Endothelial cell of umbilical vein (primary cell): Measurements from ENCODE around the gene RTN3. TPM values are rescaled to one million over a fixed set of nuclear protein-coding genes. Genes with fewer than 3 reads are reported as not detected.

ENCODE experiments used
- Bru-seq: library from RNA; stranded (reverse); fragments of 400-500 nt; gene quantifications from one replicate; lab custom pipeline; 2021; lab: Mats Ljungman, UMichigan
- BruChase-seq, 2 experiments: library from RNA; stranded (reverse); fragments of 400-500 nt; gene quantifications; one replicate each; lab custom pipeline; 2021; lab: Mats Ljungman, UMichigan
- BruUV-seq: library from RNA; stranded (reverse); fragments of 400-500 nt; replicated peaks from 2 replicates; lab custom pipeline; 2021; lab: Mats Ljungman, UMichigan
- CTCF ChIA-PET: fragments of 300-600, 350-600 bp; sonication (Branson Sonifier 250); formaldehyde crosslinking; loops from one replicate; lab custom pipeline; 2021; ENCODE audit warnings: antibody characterized with exemption, inconsistent platforms; lab: Charles Lee
- POLR2A ChIA-PET: fragments of 300-600, 350-600 bp; sonication (Branson Sonifier 250); formaldehyde crosslinking; loops from one replicate; lab custom pipeline; 2021; ENCODE audit warnings: antibody characterized with exemption, inconsistent platforms; lab: Charles Lee
- DNase-seq: peaks from one replicate; pipeline ENCODE4 v3.0.0-alpha.2; 2011; ENCODE audit warnings: low read depth, low spot score
- FAIRE-seq: peaks from 2 replicates; lab custom pipeline; 2011; peaks lifted over from hg19 to GRCh38; lab: Jason Lieb, UNC
- H2AFZ ChIP-seq: 2 replicates; pipeline ENCODE4 v1.6.0; 2012; ENCODE audit warnings: low read depth, low read length, control low read depth, inconsistent platforms
- H3K27ac ChIP-seq: 2 replicates; pipeline ENCODE4 v1.5.1; 2011; ENCODE audit warnings: low read depth, mild to moderate bottlenecking, control low read depth, low read length, moderate library complexity; ENCODE audit not compliant: insufficient read depth
- H3K27me3 ChIP-seq, 2 experiments: 2 replicates each; pipeline versions ENCODE4 v1.6.0 to v1.6.1; 2011; ENCODE audit warnings: low read length in 2 of 2, mixed read lengths in 1 of 2; ENCODE audit not compliant: control insufficient read depth in 2 of 2, insufficient read depth in 2 of 2
- H3K36me3 ChIP-seq, 2 experiments: 2 replicates in 1 of 2; 3 replicates in 1 of 2; pipeline ENCODE4 v1.5.1; 2011; ENCODE audit warnings: low read length in 2 of 2, mild to moderate bottlenecking in 1 of 2, moderate library complexity in 1 of 2; ENCODE audit not compliant: control insufficient read depth in 2 of 2, insufficient read depth in 2 of 2; ENCODE audit errors: extremely low read depth in 1 of 2
- H3K4me1 ChIP-seq: 3 replicates; pipeline ENCODE4 v1.5.1; 2011; ENCODE audit warnings: mild to moderate bottlenecking, low read length; ENCODE audit not compliant: control insufficient read depth, insufficient read depth; ENCODE audit errors: extremely low read depth
- H3K4me2 ChIP-seq: 2 replicates; pipeline ENCODE4 v1.6.1; 2011; ENCODE audit warnings: low read length, control low read depth, mixed read lengths; ENCODE audit not compliant: insufficient read depth
- H3K4me3 ChIP-seq, 3 experiments: fragments of 200-600 bp in 1 of 3; sonication (generic), shearing (Covaris generic) in 1 of 3; replicated peaks in 1 of 3; 2 replicates each; pipeline ENCODE4 v1.5.1; 2011 to 2016; ENCODE audit warnings: control low read depth in 3 of 3, low read length in 3 of 3, mild to moderate bottlenecking in 2 of 3, inconsistent platforms in 1 of 3, low read depth in 1 of 3, moderate library complexity in 1 of 3; ENCODE audit not compliant: insufficient read depth in 1 of 3
- H3K79me2 ChIP-seq: 2 replicates; pipeline ENCODE4 v1.6.0; 2012; ENCODE audit warnings: low read length, inconsistent platforms; ENCODE audit not compliant: control insufficient read depth, insufficient read depth
- H3K9ac ChIP-seq: replicated peaks from 2 replicates; pipeline ENCODE3; 2011; ENCODE audit warnings: low read length, control low read depth; ENCODE audit not compliant: insufficient read depth; ENCODE audit errors: extremely low read depth
- H3K9me1 ChIP-seq: replicated peaks from 3 replicates; pipeline ENCODE4 v1.6.0; 2011; ENCODE audit warnings: mild to moderate bottlenecking, low read length; ENCODE audit not compliant: control insufficient read depth, insufficient read depth; ENCODE audit errors: extremely low read depth
- H3K9me3 ChIP-seq: replicated peaks from 2 replicates; pipeline ENCODE4 v1.5.1; 2012; ENCODE audit warnings: low read length, inconsistent platforms; ENCODE audit not compliant: control insufficient read depth, insufficient read depth
- H4K20me1 ChIP-seq: replicated peaks from 2 replicates; pipeline ENCODE3; 2011; ENCODE audit warnings: mild to moderate bottlenecking, low read length; ENCODE audit not compliant: control insufficient read depth, insufficient read depth; ENCODE audit errors: extremely low read depth
- CTCF ChIP-seq, 2 donors: IDR thresholded peaks; 1 replicate in 1 of 2; 2 replicates in 1 of 2; pipeline ENCODE4 v1.5.1; 2011; ENCODE audit warnings: low read length in 2 of 2, mild to moderate bottlenecking in 2 of 2, moderate library complexity in 2 of 2, control low read depth in 1 of 2, inconsistent platforms in 1 of 2, low read depth in 1 of 2; ENCODE audit not compliant: insufficient read depth in 1 of 2; ENCODE audit errors: extremely low read depth in 1 of 2
- EZH2 ChIP-seq: IDR thresholded peaks from 2 replicates; pipeline ENCODE4 v1.6.1; 2012; ENCODE audit warnings: borderline replicate concordance, low read depth, mild to moderate bottlenecking, moderate library complexity, low read length, inconsistent platforms; ENCODE audit not compliant: severe bottlenecking
- FOS ChIP-seq: IDR thresholded peaks from 2 replicates; pipeline ENCODE4 v1.6.1; 2011; ENCODE audit warnings: mild to moderate bottlenecking, low read length, moderate library complexity, borderline replicate concordance; ENCODE audit not compliant: insufficient read depth
- GATA2 ChIP-seq: IDR thresholded peaks from 2 replicates; pipeline ENCODE4 v1.7.0; 2011; ENCODE audit warnings: low read depth, mild to moderate bottlenecking, moderate library complexity, mixed read lengths, low read length; ENCODE audit not compliant: insufficient read length, insufficient read depth
- JUN ChIP-seq: IDR thresholded peaks from 2 replicates; pipeline ENCODE4 v1.6.1; 2011; ENCODE audit warnings: borderline replicate concordance, low read depth; ENCODE audit not compliant: insufficient read length, insufficient read depth
- MAX ChIP-seq: IDR thresholded peaks from 2 replicates; pipeline ENCODE4 v1.6.1; 2011; ENCODE audit not compliant: insufficient read depth, insufficient read length
- MYC ChIP-seq: IDR thresholded peaks from one replicate; pipeline ENCODE4 v1.6.1; 2011; ENCODE audit warnings: mild to moderate bottlenecking, low read depth, low read length
- POLR2A ChIP-seq: IDR thresholded peaks from 2 replicates; pipeline ENCODE4 v1.6.1; 2012; ENCODE audit warnings: low read depth, mild to moderate bottlenecking, control low read depth, low read length
- POLR2AphosphoS5 ChIP-seq: IDR thresholded peaks from 2 replicates; pipeline ENCODE4 v1.6.1; 2012; ENCODE audit warnings: low read depth, mild to moderate bottlenecking, control low read depth, low read length, moderate library complexity; ENCODE audit not compliant: insufficient read depth
- dilution Hi-C: fragments of 300-500 bp; cut with MboI; formaldehyde crosslinking; loops from one replicate; pipeline ENCODE4 v1.15.0; 2019; ENCODE audit warnings: low sequenced_read_pairs; ENCODE audit not compliant: extremely low pct_ligation_motif_present
- intact Hi-C: fragments of 100-400 bp; cut with micrococcal nuclease; formaldehyde crosslinking; loops from one replicate; pipeline ENCODE4 v1.10.0; 2022
- long read RNA-seq: library from polyadenylated mRNA; stranded (forward); transcript quantifications from one replicate; pipeline ENCODE4 v2.0.0, GENCODE V29; 2021
- polyA minus RNA-seq, 3 experiments: library from RNA; depleted of rRNA, polyadenylated mRNA; stranded (reverse); fragments of >200 nt; gene quantifications; 1 replicate in 1 of 3; 2 replicates in 2 of 3; pipeline ENCODE4 v1.2.3, GENCODE V29; 2011
- polyA plus RNA-seq, 4 experiments: library from polyadenylated mRNA; depleted of rRNA in 3 of 4; stranded (reverse) in 3 of 4; unstranded in 1 of 4; fragments of >200 nt; gene quantifications; 2 replicates each; pipeline versions ENCODE4 v1.2.1 to v1.2.3, GENCODE V29; 2011 to 2012; ENCODE audit warnings: missing spikeins in 1 of 4
- total RNA-seq: library from RNA; stranded (reverse); gene quantifications from 2 replicates; pipeline ENCODE4 v1.2.3, GENCODE V29; 2021

Gene RTN3
- 109 and 112 TPM in 2 replicates for total RNA-seq
- polyA plus RNA-seq = 90.6 and 93.6 TPM in 2 replicates
- 91.9 and 94.6 TPM in 2 replicates for polyA plus RNA-seq (2011; cell fraction: cytosol; rRNA removed)
- 39.7 and 47.2 TPM in 2 replicates for polyA plus RNA-seq (2011; cell fraction: nucleus; rRNA removed)
- polyA plus RNA-seq (2012) = 121 and 132 TPM in 2 replicates
- 104 and 109 TPM in 2 replicates for polyA minus RNA-seq
- 168 TPM for polyA minus RNA-seq (2011; cell fraction: cytosol; rRNA and poly(A)+ RNA removed)
- 29.4 and 37.2 TPM in 2 replicates for polyA minus RNA-seq (2011; cell fraction: nucleus; rRNA and poly(A)+ RNA removed)
- percentile 80 among the genes with signal in this experiment for Bru-seq, nascent RNA
- BruChase-seq, experiment 1, labeled RNA remaining after a 6-hour chase = percentile 88 among the genes with signal in this experiment
- percentile 74 among the genes with signal in this experiment for BruChase-seq, experiment 2, labeled RNA remaining after a 2-hour chase
- long read RNA-seq, full-length matches to known transcripts = 670 of 714 reads
- long read RNA-seq, partial matches to known transcripts = 17 of 714 reads
- long read RNA-seq, other reads (novel, unspliced or antisense) = 27 of 714 reads

- Histone ChIP-seq H3K36me3 (no peaks in the 10 kb centered on the region), H2AFZ (peak within 1 kb of the TSS; percentile 93), H3K4me2 (peak within 1 kb of the TSS; percentile 91), H3K27me3 (no peaks in the 10 kb centered on the region), H3K27ac (peak within 1 kb of the TSS; percentile 45), H3K9me1 (no peaks in the 10 kb centered on the region), H3K79me2 (peaks cover 45% of the 10 kb centered on the region), H4K20me1 (peaks cover 3% of the 10 kb centered on the region), H3K4me1 (peaks cover 17% of the 10 kb centered on the region), H3K9me3 (no peaks in the 10 kb centered on the region), H3K9ac (peak within 1 kb of the TSS; percentile 74), H3K4me3 (peak within 1 kb of the TSS; percentile 91 to 99 (median 95))
- no peak for TF ChIP-seq MYC
- TF ChIP-seq EZH2 = no peak
- TF ChIP-seq FOS = peak; percentile 61
- TF ChIP-seq JUN = no peak
- peak; percentile 88 for TF ChIP-seq POLR2AphosphoS5
- TF ChIP-seq MAX = no peak
- no peak for TF ChIP-seq GATA2
- peak; percentile 97 for TF ChIP-seq POLR2A
- peak in 1 of 2 donors; percentile 16 for TF ChIP-seq CTCF (IDR thresholded peaks at IDR 0.05; ENCODE audit: extremely low read depth in 1 of 2, insufficient read depth in 1 of 2, low read depth in 1 of 2, low read length in 2 of 2)
- ChIA-PET POLR2A (interaction anchor here (0.6 to 1.3 kb wide), 3 partner anchors 10 to 840 kb away, joined by 3 to 11 read pairs (median 8); partner anchors contain the start of gene ATL3), CTCF (interaction anchor here (0.7 to 3.4 kb wide), 6 partner anchors 8 to 56 kb away, joined by 3 to 30 read pairs (median 8); partner anchors contain the start of gene ATL3)
- dilution Hi-C loops (no loop called here), intact Hi-C loops (loop anchor here (1.0 kb wide), 2 partner anchors 10 to 57 kb away; partner anchors contain the start of gene ATL3)
- DNase-seq = peak; percentile 100
- peak; percentile 88 for FAIRE-seq
- TSS peak; percentile 18 for BruUV-seq
These were observed at the start of gene RTN3 for GRCh38 chr11:63681321-63682065. RTN3 (plus strand) TSS chr11:63681500; CDS start chr11:63681637, 137 bp downstream.
